HG02852 (cell line): Measurements from ENCODE around the gene ERRFI1.
A peak's percentile ranks its signal among the peaks of the same experiment; 100 is the strongest.
"Not testable (repeated sequence)": the region's sequence is repeated elsewhere in the genome, so short reads cannot be mapped to it uniquely, and the experiment has no call there.

Source experiments
- ATAC-seq: cut with Tn5 transposase; IDR thresholded peaks from one replicate; pipeline ENCODE4 v1.9.1; 2021; ENCODE audit warnings: mild to moderate bottlenecking, moderate library complexity; ENCODE audit not compliant: unreplicated experiment

The ERRFI1 gene

GRCh38 chr1:8026153-8026975, at the start of gene ERRFI1:
Gene ERRFI1, minus strand, starts transcription at chr1:8026309. Its CDS starts 10,690 bp downstream, at chr1:8015619.
- ATAC-seq = peak; percentile 85

GRCh38 chr1:8075511-8076051, 49.5 kb upstream of the ERRFI1 start:
- no peak for ATAC-seq

- no peak for ATAC-seq
These were observed 47.2 kb upstream of the ERRFI1 start for GRCh38 chr1:8073112-8073855.

- no peak for ATAC-seq
These were observed 44.3 kb upstream of the ERRFI1 start for GRCh38 chr1:8070381-8070811.

GRCh38 chr1:8069614-8070320, 43.7 kb upstream of the ERRFI1 start:
- ATAC-seq = not testable (repeated sequence)

- ATAC-seq = no peak
These were observed 39.3 kb upstream of the ERRFI1 start for GRCh38 chr1:8065369-8065768.

- no peak for ATAC-seq
These were observed 37.4 kb upstream of the ERRFI1 start for GRCh38 chr1:8063298-8064036.

- no peak for ATAC-seq
These were observed 36.8 kb upstream of the ERRFI1 start for GRCh38 chr1:8062861-8063260.

- ATAC-seq = no peak
These were observed 35.7 kb upstream of the ERRFI1 start for GRCh38 chr1:8061673-8062386.

- no peak for ATAC-seq
These were observed 35.1 kb upstream of the ERRFI1 start for GRCh38 chr1:8061210-8061609.

- no peak for ATAC-seq
These were observed 33.1 kb upstream of the ERRFI1 start for GRCh38 chr1:8059161-8059622.

- not testable (repeated sequence) for ATAC-seq
These were observed 31.7 kb upstream of the ERRFI1 start for GRCh38 chr1:8057779-8058178.

- ATAC-seq = no peak
These were observed 29.9 kb upstream of the ERRFI1 start for GRCh38 chr1:8055973-8056372.

- ATAC-seq = no peak
These were observed 27.9 kb upstream of the ERRFI1 start for GRCh38 chr1:8053878-8054567.

- ATAC-seq = no peak
These were observed 25.5 kb upstream of the ERRFI1 start for GRCh38 chr1:8051650-8052049.

- ATAC-seq = not testable (repeated sequence)
These were observed 23.1 kb upstream of the ERRFI1 start for GRCh38 chr1:8049229-8049628.

GRCh38 chr1:8047686-8048445, 21.8 kb upstream of the ERRFI1 start:
- no peak for ATAC-seq

- ATAC-seq = no peak
These were observed 21.0 kb upstream of the ERRFI1 start for GRCh38 chr1:8047112-8047511.
